HL-60/S4 (cell line): ENCODE data around the gene PPP2R2D.

Experiments used
- in situ Hi-C: fragments of 300-500 bp; cut with MboI; formaldehyde crosslinking; loops from 2 replicates; pipeline ENCODE4 v1.14.3; 2022; ENCODE audit warnings: low sequenced_read_pairs

Gene PPP2R2D

GRCh38 chr10:131926253-131926652 is 25.4 kb downstream of the PPP2R2D start:
- in situ Hi-C loops = no loop called here

- in situ Hi-C loops = no loop called here
Observed at GRCh38 chr10:131926743-131927595, 26.2 kb downstream of the PPP2R2D start.

- in situ Hi-C loops = no loop called here
Observed at GRCh38 chr10:131928248-131929095, 27.7 kb downstream of the PPP2R2D start.

GRCh38 chr10:131929122-131929845 is 28.5 kb downstream of the PPP2R2D start:
- in situ Hi-C loops = no loop called here

GRCh38 chr10:131930150-131930549 is 29.3 kb downstream of the PPP2R2D start:
- in situ Hi-C loops = no loop called here

GRCh38 chr10:131930586-131931330 is 29.9 kb downstream of the PPP2R2D start:
- in situ Hi-C loops = no loop called here

- in situ Hi-C loops = no loop called here
Observed at GRCh38 chr10:131931981-131932380, 31.2 kb downstream of the PPP2R2D start.

GRCh38 chr10:131933016-131933695 is 32.3 kb downstream of the PPP2R2D start:
- in situ Hi-C loops = no loop called here

- in situ Hi-C loops = no loop called here
Observed at GRCh38 chr10:131933696-131934086, 32.9 kb downstream of the PPP2R2D start.

- in situ Hi-C loops = no loop called here
Observed at GRCh38 chr10:131934769-131935168, 34.0 kb downstream of the PPP2R2D start.

- in situ Hi-C loops = no loop called here
Observed at GRCh38 chr10:131935260-131935659, 34.5 kb downstream of the PPP2R2D start.

- in situ Hi-C loops = no loop called here
Observed at GRCh38 chr10:131936294-131936693, 35.5 kb downstream of the PPP2R2D start.

- in situ Hi-C loops = no loop called here
Observed at GRCh38 chr10:131936736-131937135, 35.9 kb downstream of the PPP2R2D start.

GRCh38 chr10:131937836-131938235 is 37.0 kb downstream of the PPP2R2D start:
- in situ Hi-C loops = no loop called here

- in situ Hi-C loops = no loop called here
Observed at GRCh38 chr10:131938681-131939080, 37.9 kb downstream of the PPP2R2D start.

- in situ Hi-C loops = no loop called here
Observed at GRCh38 chr10:131942455-131942854, 41.6 kb downstream of the PPP2R2D start.

GRCh38 chr10:131943021-131943814 is 42.4 kb downstream of the PPP2R2D start:
- in situ Hi-C loops = no loop called here

GRCh38 chr10:131944412-131944811 is 43.6 kb downstream of the PPP2R2D start:
- in situ Hi-C loops = no loop called here
